Neural progenitor cell (in vitro differentiated cells): ENCODE data around the gene NSUN3. TPM values are rescaled to one million over a fixed set of nuclear protein-coding genes. Genes with fewer than 3 reads are reported as not detected.
A peak's percentile ranks its signal among the peaks of the same experiment; 100 is the strongest.

Source experiments
- DNase-seq: peaks from one replicate; pipeline ENCODE4 v3.0.0-alpha.2; 2016; ENCODE audit warnings: low spot score
- H2AFZ ChIP-seq: fragments of 200-600 bp; sonication (generic); replicated peaks from 2 replicates; pipeline ENCODE4 v1.6.1; 2016; ENCODE audit warnings: antibody characterized with exemption
- H3F3A ChIP-seq: fragments of 200-600 bp; sonication (generic); 2 replicates; pipeline ENCODE4 v1.6.1; 2016; ENCODE audit warnings: antibody characterized with exemption, low read depth
- H3K27ac ChIP-seq: fragments of 200-600 bp; sonication (generic); 2 replicates; pipeline ENCODE4 v1.5.1; 2016; ENCODE audit warnings: mild to moderate bottlenecking
- H3K27me3 ChIP-seq: fragments of 200-600 bp; sonication (generic); 2 replicates; pipeline ENCODE4 v1.6.1; 2016; ENCODE audit warnings: mild to moderate bottlenecking, moderate library complexity
- H3K36me3 ChIP-seq: fragments of 200-600 bp; sonication (generic); 2 replicates; pipeline ENCODE4 v1.5.1; 2016
- H3K4me1 ChIP-seq: fragments of 200-600 bp; sonication (generic); 2 replicates; pipeline ENCODE4 v1.6.1; 2016; ENCODE audit warnings: mixed run types
- H3K4me2 ChIP-seq: fragments of 200-600 bp; sonication (generic); 2 replicates; pipeline ENCODE4 v1.6.1; 2016
- H3K4me3 ChIP-seq: fragments of 200-600 bp; sonication (generic); 2 replicates; pipeline ENCODE4 v1.5.1; 2016
- H3K79me2 ChIP-seq: fragments of 200-600 bp; sonication (generic); 2 replicates; pipeline ENCODE4 v1.6.1; 2016; ENCODE audit warnings: low read depth
- H3K9ac ChIP-seq: fragments of 200-600 bp; sonication (generic); 2 replicates; pipeline ENCODE4 v1.6.1; 2016
- H3K9me3 ChIP-seq: fragments of 200-600 bp; sonication (generic); 2 replicates; pipeline ENCODE4 v1.5.1; 2016; ENCODE audit warnings: low read depth
- H4K20me1 ChIP-seq: fragments of 200-600 bp; sonication (generic); 2 replicates; pipeline ENCODE4 v1.6.1; 2016; ENCODE audit warnings: low read depth
- H3K27ac Mint-ChIP-seq: 3 replicates; pipeline ENCODE4 v1.8.0; 2021; ENCODE audit warnings: mixed read lengths
- H3K27me3 Mint-ChIP-seq: 2 replicates; pipeline ENCODE4 v1.8.0; 2022; ENCODE audit warnings: low read depth, mild to moderate bottlenecking, inconsistent platforms, moderate library complexity, mixed read lengths; ENCODE audit not compliant: insufficient read depth
- H3K36me3 Mint-ChIP-seq: 3 replicates; pipeline ENCODE4 v1.8.0; 2021; ENCODE audit warnings: mixed read lengths
- H3K4me1 Mint-ChIP-seq: 3 replicates; pipeline ENCODE4 v1.8.0; 2021; ENCODE audit warnings: mixed read lengths
- H3K4me3 Mint-ChIP-seq: 3 replicates; pipeline ENCODE4 v1.8.0; 2021; ENCODE audit warnings: mild to moderate bottlenecking, moderate library complexity, mixed read lengths
- H3K9me3 Mint-ChIP-seq: 3 replicates; pipeline ENCODE4 v1.8.0; 2020; ENCODE audit warnings: mixed read lengths
- EZH2 ChIP-seq: fragments of 200-600 bp; sonication (generic); IDR thresholded peaks from 2 replicates; pipeline ENCODE4 v1.6.1; 2017; ENCODE audit warnings: antibody characterized with exemption, mild to moderate bottlenecking, moderate library complexity
- EZH2phosphoT487 ChIP-seq: fragments of 200-600 bp; sonication (generic); IDR thresholded peaks from 2 replicates; pipeline ENCODE4 v1.6.1; 2017; ENCODE audit warnings: antibody characterized with exemption
- total RNA-seq: library from RNA; depleted of rRNA; stranded (reverse); fragments of >200 nt; gene quantifications from 2 replicates; pipeline ENCODE4 v1.2.3, GENCODE V29; 2015; ENCODE audit warnings: low replicate concordance
- TF ChIP-seq, protein P1 (sequence below): fragments of 200-600 bp; sonication (generic); IDR thresholded peaks from 2 replicates; pipeline ENCODE4 v1.5.1; 2017; ENCODE audit warnings: antibody characterized with exemption, mild to moderate bottlenecking

NSUN3 gene
- total RNA-seq, 1 donor from 2014 or later = 22.3 TPM

GRCh38 chr3:94121161-94121560 lies 58.3 kb downstream of the NSUN3 start:
- Mint-ChIP-seq H3K36me3 (peaks cover 4% of the 10 kb centered on the region), H3K27ac (no peak overlapping the region), H3K4me3 (no peak overlapping the region), H3K9me3 (no peaks in the 10 kb centered on the region), H3K27me3 (no peaks in the 10 kb centered on the region), H3K4me1 (no peaks in the 10 kb centered on the region)
- Histone ChIP-seq H3K4me2 (no peak overlapping the region), H4K20me1 (no peaks in the 10 kb centered on the region), H3K4me3 (no peak overlapping the region), H3K36me3 (no peaks in the 10 kb centered on the region), H3K4me1 (peaks cover 7% of the 10 kb centered on the region), H3K27ac (no peak overlapping the region), H3F3A (peaks cover 4% of the 10 kb centered on the region), H3K27me3 (no peaks in the 10 kb centered on the region), H3K9ac (no peak overlapping the region), H3K79me2 (no peaks in the 10 kb centered on the region), H3K9me3 (no peaks in the 10 kb centered on the region), H2AFZ (no peak overlapping the region)
- peak; percentile 19 for DNase-seq
- TF ChIP-seq EZH2phosphoT487 (no peak), EZH2 (no peak)
- TF ChIP-seq, protein P1, sequence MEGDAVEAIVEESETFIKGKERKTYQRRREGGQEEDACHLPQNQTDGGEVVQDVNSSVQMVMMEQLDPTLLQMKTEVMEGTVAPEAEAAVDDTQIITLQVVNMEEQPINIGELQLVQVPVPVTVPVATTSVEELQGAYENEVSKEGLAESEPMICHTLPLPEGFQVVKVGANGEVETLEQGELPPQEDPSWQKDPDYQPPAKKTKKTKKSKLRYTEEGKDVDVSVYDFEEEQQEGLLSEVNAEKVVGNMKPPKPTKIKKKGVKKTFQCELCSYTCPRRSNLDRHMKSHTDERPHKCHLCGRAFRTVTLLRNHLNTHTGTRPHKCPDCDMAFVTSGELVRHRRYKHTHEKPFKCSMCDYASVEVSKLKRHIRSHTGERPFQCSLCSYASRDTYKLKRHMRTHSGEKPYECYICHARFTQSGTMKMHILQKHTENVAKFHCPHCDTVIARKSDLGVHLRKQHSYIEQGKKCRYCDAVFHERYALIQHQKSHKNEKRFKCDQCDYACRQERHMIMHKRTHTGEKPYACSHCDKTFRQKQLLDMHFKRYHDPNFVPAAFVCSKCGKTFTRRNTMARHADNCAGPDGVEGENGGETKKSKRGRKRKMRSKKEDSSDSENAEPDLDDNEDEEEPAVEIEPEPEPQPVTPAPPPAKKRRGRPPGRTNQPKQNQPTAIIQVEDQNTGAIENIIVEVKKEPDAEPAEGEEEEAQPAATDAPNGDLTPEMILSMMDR = no peak

DNA sequence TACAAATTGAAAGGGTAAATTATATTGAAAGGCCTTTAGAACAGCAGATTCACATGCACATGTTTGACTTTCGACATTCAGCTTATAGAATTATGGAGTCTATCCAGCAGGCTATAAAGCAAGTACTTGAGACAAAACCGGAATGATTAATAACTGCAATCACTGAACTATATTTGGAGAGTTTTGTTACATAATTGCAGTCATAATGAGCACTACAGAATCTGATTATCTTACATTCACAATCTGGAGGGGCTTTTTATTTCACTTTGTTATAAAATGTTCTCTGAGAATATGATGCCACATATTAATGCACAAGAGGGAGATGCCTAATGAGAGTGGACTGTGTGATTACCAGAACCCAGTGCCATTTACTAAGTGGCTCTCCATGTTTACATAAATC lies 64.3 kb downstream of the NSUN3 start:
- H3K4me1 Mint-ChIP-seq = peaks cover 7% of the 10 kb centered on the region
- Histone ChIP-seq H3K4me1 (peaks cover 13% of the 10 kb centered on the region), H4K20me1 (no peaks in the 10 kb centered on the region), H3K9me3 (no peaks in the 10 kb centered on the region), H3K79me2 (no peaks in the 10 kb centered on the region), H3K9ac (no peak overlapping the region), H3K27me3 (no peaks in the 10 kb centered on the region), H3K4me3 (no peak overlapping the region), H3F3A (peaks cover 4% of the 10 kb centered on the region), H3K36me3 (no peaks in the 10 kb centered on the region), H2AFZ (no peak overlapping the region), H3K4me2 (no peak overlapping the region), H3K27ac (no peak overlapping the region)
- no peak overlapping the region for H3K27ac Mint-ChIP-seq
- DNase-seq = no peak
- H3K4me3 Mint-ChIP-seq = no peak overlapping the region
- H3K36me3 Mint-ChIP-seq = peaks cover 6% of the 10 kb centered on the region
- no peaks in the 10 kb centered on the region for H3K9me3 Mint-ChIP-seq
- TF ChIP-seq EZH2 = no peak
- TF ChIP-seq, protein P1 = no peak
- no peaks in the 10 kb centered on the region for H3K27me3 Mint-ChIP-seq

GRCh38 chr3:94130690-94131089 lies 67.8 kb downstream of the NSUN3 start:
- Histone ChIP-seq H3K79me2 (no peaks in the 10 kb centered on the region), H3K27ac (peak overlapping the region; percentile 53), H2AFZ (no peak overlapping the region), H3K36me3 (no peaks in the 10 kb centered on the region), H3F3A (peaks cover 4% of the 10 kb centered on the region), H3K27me3 (no peaks in the 10 kb centered on the region), H3K4me1 (peaks cover 13% of the 10 kb centered on the region), H3K4me3 (no peak overlapping the region), H4K20me1 (no peaks in the 10 kb centered on the region), H3K4me2 (no peak overlapping the region), H3K9ac (no peak overlapping the region), H3K9me3 (no peaks in the 10 kb centered on the region)
- no peak overlapping the region for H3K27ac Mint-ChIP-seq
- no peaks in the 10 kb centered on the region for H3K9me3 Mint-ChIP-seq
- TF ChIP-seq, protein P1 = no peak
- TF ChIP-seq EZH2 (no peak), EZH2phosphoT487 (no peak)
- no peak for DNase-seq
- peaks cover 6% of the 10 kb centered on the region for H3K36me3 Mint-ChIP-seq
- peaks cover 7% of the 10 kb centered on the region for H3K4me1 Mint-ChIP-seq
- no peak overlapping the region for H3K4me3 Mint-ChIP-seq
- H3K27me3 Mint-ChIP-seq = peaks cover 2% of the 10 kb centered on the region

- H3K4me2 ChIP-seq = no peak overlapping the region
- H3K4me1 Mint-ChIP-seq = peaks cover 7% of the 10 kb centered on the region
- H3K9me3 ChIP-seq = no peaks in the 10 kb centered on the region
- H3K27me3 ChIP-seq = no peaks in the 10 kb centered on the region
- no peaks in the 10 kb centered on the region for H3K79me2 ChIP-seq
- H3K36me3 Mint-ChIP-seq = no peaks in the 10 kb centered on the region
- peaks cover 4% of the 10 kb centered on the region for H3F3A ChIP-seq
- no peaks in the 10 kb centered on the region for H4K20me1 ChIP-seq
- no peak overlapping the region for H3K9ac ChIP-seq
- H3K27ac ChIP-seq = no peak overlapping the region
- TF ChIP-seq, protein P1 = no peak
- TF ChIP-seq EZH2 = no peak
- no peak for TF ChIP-seq EZH2phosphoT487
- no peak for DNase-seq
- no peak overlapping the region for H3K4me3 Mint-ChIP-seq
- H3K36me3 ChIP-seq = no peaks in the 10 kb centered on the region
- H3K27ac Mint-ChIP-seq = no peak overlapping the region
- H3K27me3 Mint-ChIP-seq = peaks cover 2% of the 10 kb centered on the region
- no peaks in the 10 kb centered on the region for H3K9me3 Mint-ChIP-seq
- H3K4me3 ChIP-seq = no peak overlapping the region
- H2AFZ ChIP-seq = no peak overlapping the region
- H3K4me1 ChIP-seq = peaks cover 13% of the 10 kb centered on the region
Observed at GRCh38 chr3:94132777-94133176, 69.9 kb downstream of the NSUN3 start.
